Measurements from ENCODE around the gene NMRK2.
"Not testable (repeated sequence)": the region's sequence is repeated elsewhere in the genome, so short reads cannot be mapped to it uniquely, and the experiment has no call there.

The NMRK2 gene, protein sequence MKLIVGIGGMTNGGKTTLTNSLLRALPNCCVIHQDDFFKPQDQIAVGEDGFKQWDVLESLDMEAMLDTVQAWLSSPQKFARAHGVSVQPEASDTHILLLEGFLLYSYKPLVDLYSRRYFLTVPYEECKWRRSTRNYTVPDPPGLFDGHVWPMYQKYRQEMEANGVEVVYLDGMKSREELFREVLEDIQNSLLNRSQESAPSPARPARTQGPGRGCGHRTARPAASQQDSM
- total RNA-seq: 0 reads per million in 4 donors

- no peak for DNase-seq
Observed at GRCh38 chr19:3932931-3933810, at the start of gene NMRK2. Gene NMRK2 (plus strand): TSS chr19:3933069. CDS start chr19:3933672, 603 bp downstream.

- DNase-seq: no peak
Observed at GRCh38 chr19:3890591-3890990, 42.3 kb upstream of the NMRK2 start.

GRCh38 chr19:3893509-3894179 is 39.2 kb upstream of the NMRK2 start:
- no peak for DNase-seq

DNA sequence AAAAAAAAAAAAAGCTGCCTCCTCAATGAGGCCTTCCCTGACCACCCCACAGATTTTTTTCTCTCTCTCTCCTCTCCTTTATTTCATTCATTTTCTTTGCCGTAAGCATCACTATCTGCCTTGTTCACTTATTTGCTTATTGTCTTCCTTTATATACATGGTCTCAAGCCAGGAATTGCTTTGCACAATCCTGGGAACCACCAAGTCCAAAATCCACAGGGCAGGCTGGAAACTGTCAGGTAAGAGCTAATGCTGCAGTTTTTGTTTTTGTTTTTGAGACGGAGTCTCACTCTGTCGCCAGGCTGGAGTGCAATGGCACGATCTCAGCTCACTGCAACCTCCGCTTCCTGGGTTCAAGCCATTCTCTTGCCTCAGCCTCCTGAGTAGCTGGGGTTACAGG is 37.9 kb upstream of the NMRK2 start:
- DNase-seq: not testable (repeated sequence)

DNA sequence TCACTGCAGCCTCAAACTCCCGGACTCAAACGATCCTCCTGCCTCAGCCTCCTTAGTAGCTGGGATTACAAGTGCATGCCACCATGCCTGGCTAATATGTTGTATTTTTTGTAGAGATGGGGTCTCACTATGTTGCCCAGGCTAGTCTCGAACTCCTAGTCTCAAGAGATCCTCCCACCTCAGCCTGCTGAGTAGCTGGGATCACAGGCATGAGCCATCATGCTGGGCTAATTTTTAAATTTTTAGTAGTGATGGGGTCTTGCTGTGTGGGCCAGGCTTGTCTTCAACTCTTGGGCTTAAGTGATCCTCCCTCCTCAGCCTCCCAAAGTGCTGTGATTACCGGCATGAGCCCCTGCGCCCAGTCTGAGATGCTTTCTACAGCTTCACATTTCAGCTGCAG is 37.1 kb upstream of the NMRK2 start:
- no peak for DNase-seq

DNA sequence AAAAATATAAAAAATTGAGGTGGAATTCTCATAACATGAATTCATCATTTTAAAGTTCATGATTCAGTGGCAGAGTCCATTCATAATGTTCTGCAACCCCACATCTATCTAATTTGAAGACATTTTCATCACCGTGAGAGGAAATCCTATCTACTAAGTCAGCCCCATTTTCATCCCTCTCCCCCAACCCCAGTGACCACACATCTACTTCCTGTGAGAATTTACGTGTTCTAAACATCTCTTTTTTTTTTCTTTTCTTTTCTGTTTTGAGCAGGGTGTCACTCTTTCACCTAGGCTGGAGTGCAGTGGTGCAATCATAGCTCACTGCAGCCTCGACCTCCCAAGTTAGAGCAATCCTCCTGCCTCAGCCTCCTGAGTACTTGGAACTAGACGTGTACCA is 34.9 kb upstream of the NMRK2 start:
- no peak for DNase-seq

GRCh38 chr19:3898426-3898825 is 34.4 kb upstream of the NMRK2 start:
- no peak for DNase-seq

GRCh38 chr19:3899531-3900294 is 33.2 kb upstream of the NMRK2 start:
- no peak for DNase-seq

DNA sequence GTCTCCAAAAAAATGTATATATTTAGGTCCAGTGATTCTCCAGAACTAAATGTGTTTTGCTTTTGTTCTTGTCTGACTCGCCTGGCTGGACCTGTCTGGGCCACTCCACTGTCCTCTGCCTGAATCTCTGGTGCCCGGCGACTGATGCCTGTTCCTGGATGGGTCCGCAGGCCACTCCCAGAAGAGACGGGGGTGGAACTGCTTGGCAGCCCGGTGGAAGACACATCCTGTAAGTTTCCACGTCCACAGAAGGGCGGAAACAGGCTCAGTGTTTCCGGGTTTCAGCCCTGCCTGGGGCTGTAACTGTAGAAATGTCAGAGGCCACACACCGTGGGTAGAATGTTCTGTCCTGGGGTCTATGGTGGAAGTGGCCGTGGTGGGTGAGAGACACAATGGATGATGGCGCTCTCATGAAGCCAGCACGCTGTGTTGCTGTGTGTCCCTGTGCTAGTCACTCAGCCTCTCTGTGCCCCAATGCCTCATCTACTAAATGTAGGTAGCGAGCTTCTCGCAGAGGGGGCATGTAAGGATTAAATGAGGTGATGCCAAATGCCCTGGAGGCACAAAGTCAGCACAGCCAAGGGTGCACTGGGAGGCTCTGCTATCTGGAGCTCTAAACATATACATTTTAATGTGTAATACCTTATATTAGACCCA is 30.4 kb upstream of the NMRK2 start:
- no peak for DNase-seq

DNA sequence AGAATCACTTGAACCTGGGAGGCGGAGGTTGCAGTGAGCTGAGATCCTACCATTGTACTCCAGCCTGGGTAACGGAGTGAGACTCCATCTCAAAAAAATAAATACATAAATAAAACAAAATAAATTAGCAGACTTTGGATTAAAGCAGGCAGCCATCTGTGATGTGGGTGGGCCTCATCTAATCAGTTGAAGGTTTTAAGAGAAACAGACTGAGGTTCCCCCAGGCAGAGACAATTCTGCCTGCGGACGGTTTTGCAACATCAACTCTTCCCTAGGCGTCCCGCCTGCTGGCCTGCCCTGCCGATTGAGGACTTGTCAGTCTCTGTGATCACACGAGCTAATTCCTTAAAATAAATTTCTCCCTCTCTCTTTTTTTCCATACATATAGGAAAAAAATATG is 28.6 kb upstream of the NMRK2 start:
- no peak for DNase-seq

DNA sequence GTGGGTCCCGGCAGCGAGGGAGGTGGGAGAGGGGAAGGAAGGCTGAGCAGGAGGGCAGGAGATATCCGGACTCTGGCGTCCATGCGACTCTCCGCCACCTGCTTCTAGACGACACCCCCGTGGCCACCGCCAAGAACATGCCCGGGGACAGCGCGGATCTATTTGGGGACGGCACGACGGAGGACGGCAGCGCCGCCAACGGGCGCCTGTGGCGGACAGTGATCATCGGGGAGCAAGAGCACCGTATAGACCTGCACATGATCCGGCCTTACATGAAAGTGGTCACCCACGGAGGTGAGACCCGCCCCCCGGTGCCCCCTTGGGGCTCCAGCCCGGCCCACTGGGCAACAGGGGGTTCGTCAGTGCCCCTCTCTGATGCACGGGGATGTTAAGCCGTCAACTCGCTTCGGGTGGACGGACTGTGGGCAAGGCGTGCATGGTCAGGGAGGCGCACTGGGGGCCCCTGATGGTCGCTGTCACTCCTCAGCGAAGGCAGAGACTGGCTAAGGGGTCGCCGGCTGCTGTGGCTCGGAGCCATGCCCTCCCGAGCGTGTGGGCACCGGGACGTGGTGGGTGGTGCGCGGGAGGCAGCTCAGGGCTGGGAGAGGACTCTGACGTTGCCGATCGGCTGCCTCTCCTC is 25.1 kb upstream of the NMRK2 start:
- no peak for DNase-seq

DNA sequence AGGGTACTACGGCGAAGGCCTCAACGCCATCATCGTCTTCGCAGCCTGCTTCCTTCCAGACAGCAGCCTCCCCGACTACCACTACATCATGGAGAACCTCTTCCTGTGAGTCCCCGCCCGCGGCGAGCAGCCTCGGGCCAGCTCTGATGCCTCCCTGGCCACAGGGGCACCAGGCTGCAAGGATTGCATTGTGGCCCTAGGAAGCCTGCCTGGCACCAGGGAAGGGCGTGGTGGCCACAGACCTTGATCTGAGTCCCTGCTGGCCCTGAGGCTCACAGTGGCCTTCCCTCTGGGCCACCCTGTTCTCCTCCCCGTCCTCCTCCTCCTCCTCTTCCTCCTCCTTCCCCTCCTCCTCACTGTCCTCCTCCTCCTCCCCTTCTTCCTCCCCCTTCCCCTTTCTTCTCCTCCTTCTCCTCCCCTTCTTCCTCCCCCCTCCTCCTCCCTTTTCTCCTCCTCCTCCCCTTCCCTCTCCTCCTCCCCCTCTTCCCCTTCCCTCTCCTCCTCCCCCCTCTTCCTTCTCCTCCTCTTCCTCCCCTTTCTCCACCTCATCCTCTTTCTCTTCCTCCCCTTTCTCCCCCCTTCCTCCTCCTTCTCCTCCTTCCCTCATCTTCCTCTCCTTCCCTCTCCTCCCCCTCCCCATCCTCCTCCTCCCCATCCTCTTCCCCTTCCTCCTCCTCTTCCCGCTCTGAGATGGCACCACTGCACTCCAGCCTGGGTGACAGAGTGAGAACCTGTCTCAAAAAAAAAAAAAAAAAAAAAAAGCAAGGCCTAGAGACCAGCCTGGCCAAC is 24.4 kb upstream of the NMRK2 start:
- DNase-seq: no peak

DNA sequence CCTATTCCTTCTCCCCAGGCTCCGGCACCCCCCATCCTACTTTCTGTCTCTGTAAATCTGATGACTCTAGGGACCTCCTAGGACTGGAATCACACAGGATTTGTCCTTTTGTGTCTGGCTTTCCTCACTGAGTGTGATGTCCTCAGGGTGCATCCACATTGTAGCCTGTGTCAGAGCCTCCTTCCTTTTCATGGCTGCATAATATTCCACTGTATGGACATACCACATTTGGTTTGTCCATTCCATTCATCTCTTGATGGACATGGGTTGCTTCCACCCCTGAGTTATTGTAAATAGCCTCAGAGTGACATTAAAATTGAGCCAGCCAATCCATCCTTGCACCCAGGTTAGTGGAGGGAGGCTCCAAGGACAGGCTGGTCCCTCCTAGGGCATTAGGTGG is 22.8 kb upstream of the NMRK2 start:
- no peak for DNase-seq

DNA sequence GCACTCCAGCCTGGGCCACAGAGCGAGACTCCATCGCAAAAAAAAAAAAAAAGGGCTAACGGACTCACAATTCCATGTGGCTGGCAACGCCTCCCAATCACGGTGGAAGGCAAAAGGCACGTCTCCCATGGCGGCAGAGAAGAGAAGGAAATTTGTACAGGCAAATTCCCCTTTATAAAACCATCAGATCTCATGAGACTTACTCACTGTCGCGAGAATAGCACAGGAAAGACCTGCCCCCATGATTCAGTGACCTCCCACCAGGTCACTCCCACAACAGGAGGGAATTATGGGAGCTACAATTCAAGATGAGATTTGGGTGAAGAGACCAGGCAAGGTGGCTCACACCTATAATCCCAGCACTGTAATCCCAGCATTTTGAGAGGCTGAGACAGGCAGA is 18.7 kb upstream of the NMRK2 start:
- DNase-seq: no peak

- DNase-seq: no peak
Observed at GRCh38 chr19:3916033-3916432, 16.8 kb upstream of the NMRK2 start.

- DNase-seq: no peak
Observed at GRCh38 chr19:3919793-3920192, 13.1 kb upstream of the NMRK2 start.

- DNase-seq: no peak
Observed at GRCh38 chr19:3923096-3923758, 9.6 kb upstream of the NMRK2 start.

GRCh38 chr19:3923912-3924311 is 9.0 kb upstream of the NMRK2 start:
- no peak for DNase-seq

DNA sequence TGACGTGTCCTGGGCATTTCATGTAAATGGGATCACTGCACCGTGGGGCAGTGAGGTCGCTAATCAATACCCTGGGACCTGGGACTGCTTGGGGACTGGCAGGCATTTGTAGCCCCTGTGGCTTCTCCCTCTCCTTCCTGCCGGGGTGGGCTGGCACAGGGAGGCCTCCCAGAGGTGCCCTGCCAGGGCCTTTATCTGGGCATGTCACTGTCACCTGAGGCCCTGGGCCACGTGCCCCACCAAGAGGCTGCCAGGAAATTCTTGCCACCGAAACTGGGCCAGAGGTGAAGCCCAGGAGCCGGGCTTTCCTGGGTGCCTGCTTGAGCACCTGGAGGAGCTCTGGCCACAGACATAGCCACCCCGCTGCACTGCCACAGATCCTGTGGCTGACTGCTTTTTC is 1.8 kb upstream of the NMRK2 start:
- DNase-seq: no peak
